Astrocyte (in vitro differentiated cells and primary cell): ENCODE measurements around the gene RGS19. TPM values are rescaled to one million over a fixed set of nuclear protein-coding genes. Genes with fewer than 3 reads are reported as not detected.
"Not testable (repeated sequence)": the region's sequence is repeated elsewhere in the genome, so short reads cannot be mapped to it uniquely, and the experiment has no call there.

ENCODE experiments used
- DNase-seq: peaks from one replicate; pipeline ENCODE4 v3.0.0-alpha.2; 2010; ENCODE audit warnings: low read depth
- FAIRE-seq: peaks from 2 replicates; lab custom pipeline; 2011; peaks lifted over from hg19 to GRCh38; lab: Jason Lieb, UNC
- H2AFZ ChIP-seq: 2 replicates; pipeline ENCODE4 v1.6.0; 2012; ENCODE audit warnings: low read depth, low read length, inconsistent platforms
- H3K27ac ChIP-seq: 2 replicates; pipeline ENCODE4 v1.5.1; 2011; ENCODE audit warnings: low read depth, low read length, inconsistent platforms
- H3K27me3 ChIP-seq: 2 replicates; pipeline ENCODE4 v1.6.0; 2011; ENCODE audit warnings: low read length, inconsistent platforms; ENCODE audit not compliant: insufficient read depth
- H3K36me3 ChIP-seq: 2 replicates; pipeline ENCODE4 v1.5.1; 2011; ENCODE audit warnings: low read length, inconsistent platforms; ENCODE audit not compliant: insufficient read depth
- H3K4me1 ChIP-seq: 2 replicates; pipeline ENCODE4 v1.5.1; 2011; ENCODE audit warnings: low read length, inconsistent platforms; ENCODE audit not compliant: insufficient read depth
- H3K4me2 ChIP-seq: 2 replicates; pipeline ENCODE4 v1.6.0; 2012; ENCODE audit warnings: low read length, inconsistent platforms
- H3K4me3 ChIP-seq: 2 replicates; pipeline ENCODE4 v1.5.1; 2011; ENCODE audit warnings: low read depth, mild to moderate bottlenecking, low read length, inconsistent platforms; ENCODE audit not compliant: insufficient read depth
- H3K79me2 ChIP-seq: 2 replicates; pipeline ENCODE4 v1.6.0; 2012; ENCODE audit warnings: mild to moderate bottlenecking, low read length, inconsistent platforms; ENCODE audit not compliant: insufficient read depth
- H3K9ac ChIP-seq: 2 replicates; pipeline ENCODE4 v1.6.0; 2012; ENCODE audit warnings: mild to moderate bottlenecking, low read length, inconsistent platforms
- H3K9me3 ChIP-seq: 2 replicates; pipeline ENCODE4 v1.5.1; 2012; ENCODE audit warnings: low read depth, mild to moderate bottlenecking, low read length, inconsistent platforms; ENCODE audit not compliant: insufficient read depth
- H4K20me1 ChIP-seq: 2 replicates; pipeline ENCODE4 v1.6.0; 2012; ENCODE audit warnings: low read length, inconsistent platforms; ENCODE audit not compliant: insufficient read depth
- H3K27ac Mint-ChIP-seq: one replicate; pipeline ENCODE4 v1.8.0; 2021; ENCODE audit warnings: mild to moderate bottlenecking, mixed read lengths; ENCODE audit not compliant: unreplicated experiment
- H3K27me3 Mint-ChIP-seq: one replicate; pipeline ENCODE4 v1.8.0; 2021; ENCODE audit warnings: low read depth, mixed read lengths; ENCODE audit not compliant: unreplicated experiment
- H3K36me3 Mint-ChIP-seq: one replicate; pipeline ENCODE4 v1.8.0; 2021; ENCODE audit warnings: low read depth, mixed read lengths; ENCODE audit not compliant: unreplicated experiment
- H3K4me1 Mint-ChIP-seq: one replicate; pipeline ENCODE4 v1.8.0; 2021; ENCODE audit warnings: low read depth, mixed read lengths; ENCODE audit not compliant: unreplicated experiment
- H3K4me3 Mint-ChIP-seq: one replicate; pipeline ENCODE4 v1.8.0; 2021; ENCODE audit warnings: mild to moderate bottlenecking, moderate library complexity, mixed read lengths; ENCODE audit not compliant: unreplicated experiment
- H3K9me3 Mint-ChIP-seq: one replicate; pipeline ENCODE4 v1.8.0; 2021; ENCODE audit warnings: mild to moderate bottlenecking, mixed read lengths; ENCODE audit not compliant: unreplicated experiment
- EZH2 ChIP-seq: IDR thresholded peaks from 2 replicates; pipeline ENCODE4 v1.6.1; 2012; ENCODE audit warnings: mild to moderate bottlenecking, low read length, inconsistent platforms; ENCODE audit not compliant: insufficient read depth
- total RNA-seq: library from RNA; stranded (reverse); gene quantifications from 2 replicates; pipeline ENCODE4 v1.2.1, GENCODE V29; 2021
- TF ChIP-seq, protein P1 (sequence below): IDR thresholded peaks from 2 replicates; pipeline ENCODE4 v1.5.1; 2011; ENCODE audit warnings: low read depth, mild to moderate bottlenecking, inconsistent platforms, low read length, moderate library complexity; ENCODE audit not compliant: insufficient read depth

RGS19 gene
- total RNA-seq, 1 donor from 2014 or later: 18.3 TPM

DNA sequence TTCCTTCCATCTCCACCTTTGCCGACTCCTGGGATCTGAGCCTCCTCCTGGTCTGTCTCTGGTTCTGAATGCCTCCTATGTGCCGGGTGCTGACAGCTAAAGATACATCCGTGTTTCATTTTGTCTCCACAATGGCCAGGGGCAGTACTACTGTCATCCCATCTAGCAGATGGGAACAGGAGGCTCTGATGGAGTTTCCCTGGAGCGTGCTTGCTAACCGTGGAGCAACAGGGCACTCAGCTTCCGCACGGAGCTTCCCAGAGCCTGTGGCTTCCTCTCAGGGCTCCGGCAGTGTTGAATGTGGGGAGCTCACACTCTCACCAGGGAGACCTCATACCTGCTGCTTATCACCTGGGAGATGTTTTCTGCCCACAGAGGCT lies 40.0 kb upstream of the RGS19 start:
- no peaks in the 10 kb centered on the region for H3K79me2 ChIP-seq
- Mint-ChIP-seq H3K4me3 (no peak overlapping the region), H3K27me3 (peaks cover 32% of the 10 kb centered on the region), H3K9me3 (peaks cover 5% of the 10 kb centered on the region), H3K27ac (no peak overlapping the region), H3K4me1 (no peaks in the 10 kb centered on the region), H3K36me3 (peaks cover 4% of the 10 kb centered on the region)
- no peaks in the 10 kb centered on the region for H3K4me1 ChIP-seq
- TF ChIP-seq EZH2: no peak
- TF ChIP-seq, protein P1, sequence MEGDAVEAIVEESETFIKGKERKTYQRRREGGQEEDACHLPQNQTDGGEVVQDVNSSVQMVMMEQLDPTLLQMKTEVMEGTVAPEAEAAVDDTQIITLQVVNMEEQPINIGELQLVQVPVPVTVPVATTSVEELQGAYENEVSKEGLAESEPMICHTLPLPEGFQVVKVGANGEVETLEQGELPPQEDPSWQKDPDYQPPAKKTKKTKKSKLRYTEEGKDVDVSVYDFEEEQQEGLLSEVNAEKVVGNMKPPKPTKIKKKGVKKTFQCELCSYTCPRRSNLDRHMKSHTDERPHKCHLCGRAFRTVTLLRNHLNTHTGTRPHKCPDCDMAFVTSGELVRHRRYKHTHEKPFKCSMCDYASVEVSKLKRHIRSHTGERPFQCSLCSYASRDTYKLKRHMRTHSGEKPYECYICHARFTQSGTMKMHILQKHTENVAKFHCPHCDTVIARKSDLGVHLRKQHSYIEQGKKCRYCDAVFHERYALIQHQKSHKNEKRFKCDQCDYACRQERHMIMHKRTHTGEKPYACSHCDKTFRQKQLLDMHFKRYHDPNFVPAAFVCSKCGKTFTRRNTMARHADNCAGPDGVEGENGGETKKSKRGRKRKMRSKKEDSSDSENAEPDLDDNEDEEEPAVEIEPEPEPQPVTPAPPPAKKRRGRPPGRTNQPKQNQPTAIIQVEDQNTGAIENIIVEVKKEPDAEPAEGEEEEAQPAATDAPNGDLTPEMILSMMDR: no peak
- H3K9ac ChIP-seq: no peak overlapping the region
- H3K4me3 ChIP-seq: no peak overlapping the region
- no peak overlapping the region for H2AFZ ChIP-seq
- H3K9me3 ChIP-seq: no peaks in the 10 kb centered on the region
- H3K4me2 ChIP-seq: no peak overlapping the region
- DNase-seq (no peak), FAIRE-seq (no peak)
- H3K27me3 ChIP-seq: peaks cover 23% of the 10 kb centered on the region
- no peaks in the 10 kb centered on the region for H4K20me1 ChIP-seq
- no peak overlapping the region for H3K27ac ChIP-seq
- H3K36me3 ChIP-seq: no peaks in the 10 kb centered on the region

DNA sequence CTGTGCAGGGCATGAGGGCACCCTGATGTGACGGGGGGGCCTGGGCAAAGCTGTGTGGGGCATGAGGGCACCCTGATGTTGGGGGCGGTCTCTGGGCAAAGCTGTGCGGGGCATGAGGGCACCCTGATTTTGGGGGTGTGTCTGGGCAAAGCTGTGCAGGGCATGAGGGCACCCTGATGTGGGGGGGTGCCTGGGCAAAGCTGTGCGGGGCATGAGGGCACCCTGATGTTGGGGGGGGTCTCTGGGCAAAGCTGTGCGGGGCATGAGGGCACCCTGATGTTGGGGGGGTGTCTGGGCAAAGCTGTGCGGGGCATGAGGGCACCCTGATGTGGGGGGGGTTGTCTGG lies 38.1 kb upstream of the RGS19 start:
- not testable (repeated sequence) for H3K4me3 ChIP-seq, H3K36me3 Mint-ChIP-seq, H3K4me1 ChIP-seq, H3K9ac ChIP-seq, H3K27ac ChIP-seq, H3K27ac Mint-ChIP-seq, H3K4me1 Mint-ChIP-seq, H4K20me1 ChIP-seq, H3K9me3 ChIP-seq, H2AFZ ChIP-seq, H3K9me3 Mint-ChIP-seq, H3K4me2 ChIP-seq, DNase-seq, H3K36me3 ChIP-seq, FAIRE-seq, H3K79me2 ChIP-seq, H3K4me3 Mint-ChIP-seq
- H3K27me3 Mint-ChIP-seq: peaks cover 33% of the 10 kb centered on the region
- peaks cover 15% of the 10 kb centered on the region for H3K27me3 ChIP-seq

DNA sequence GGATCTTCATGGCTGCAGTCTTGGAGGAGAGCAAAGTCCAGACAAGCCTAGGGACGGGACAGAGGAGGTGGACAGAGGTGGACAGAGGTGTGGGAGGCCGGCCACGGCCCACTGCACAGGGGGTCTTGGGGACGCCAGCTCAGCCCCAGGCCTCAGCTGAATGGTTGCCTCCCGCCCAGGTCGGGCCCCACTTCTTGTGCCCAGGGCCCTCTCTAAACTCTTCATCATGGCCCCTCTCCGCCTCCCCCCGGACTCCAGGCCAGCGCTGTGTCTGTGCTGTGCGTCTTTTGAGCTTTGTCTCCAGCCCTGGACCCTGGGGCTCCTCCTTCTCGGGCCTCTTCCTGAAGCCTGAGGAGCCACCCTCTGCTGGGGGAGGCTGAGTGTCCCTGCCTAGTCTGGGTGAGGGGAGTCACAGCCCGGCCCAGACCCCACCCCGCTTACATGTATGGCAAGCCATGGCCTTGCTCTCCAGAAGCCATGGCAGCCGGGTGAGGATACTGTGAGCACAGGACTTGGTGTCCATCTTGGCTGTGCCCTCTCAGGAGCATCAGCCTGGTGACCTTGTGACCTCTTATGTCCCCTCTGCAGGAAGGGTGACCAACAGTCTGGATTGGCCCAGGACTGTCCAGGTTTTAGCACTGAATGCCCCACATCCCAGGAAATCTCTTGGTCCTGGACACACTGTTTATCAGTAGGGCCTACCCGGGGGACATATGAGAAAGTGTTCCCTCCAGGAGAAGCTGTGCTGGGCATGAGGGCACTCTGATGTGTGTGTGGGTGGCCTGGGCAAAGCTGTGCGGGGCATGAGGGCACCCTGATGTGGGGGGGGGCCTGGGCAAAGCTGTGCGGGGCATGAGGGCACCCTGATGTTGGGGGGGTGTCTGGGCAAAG lies 37.5 kb upstream of the RGS19 start:
- no peaks in the 10 kb centered on the region for H4K20me1 ChIP-seq
- H3K27me3 ChIP-seq: peaks cover 13% of the 10 kb centered on the region
- no peaks in the 10 kb centered on the region for H3K9me3 ChIP-seq
- Mint-ChIP-seq H3K27me3 (peaks cover 35% of the 10 kb centered on the region), H3K4me3 (no peak overlapping the region), H3K4me1 (peaks cover 3% of the 10 kb centered on the region), H3K9me3 (no peaks in the 10 kb centered on the region), H3K27ac (no peak overlapping the region), H3K36me3 (peaks cover 4% of the 10 kb centered on the region)
- no peak overlapping the region for H3K27ac ChIP-seq
- H3K4me2 ChIP-seq: no peak overlapping the region
- H3K79me2 ChIP-seq: no peaks in the 10 kb centered on the region
- H3K9ac ChIP-seq: no peak overlapping the region
- TF ChIP-seq, protein P1: no peak
- no peak for TF ChIP-seq EZH2
- H3K36me3 ChIP-seq: no peaks in the 10 kb centered on the region
- H2AFZ ChIP-seq: no peak overlapping the region
- H3K4me1 ChIP-seq: no peaks in the 10 kb centered on the region
- no peak overlapping the region for H3K4me3 ChIP-seq
- DNase-seq (no peak), FAIRE-seq (no peak)
